Measurements from ENCODE around the gene HDAC9.

The HDAC9 gene

GRCh38 chr7:18788026-18788425 is 292.5 kb downstream of the HDAC9 start:
- DNase-seq (ENCODE audit: low read depth): no peak

- no peak for DNase-seq (ENCODE audit: low read depth)
These were observed 297.5 kb downstream of the HDAC9 start for GRCh38 chr7:18792871-18793595.

DNA sequence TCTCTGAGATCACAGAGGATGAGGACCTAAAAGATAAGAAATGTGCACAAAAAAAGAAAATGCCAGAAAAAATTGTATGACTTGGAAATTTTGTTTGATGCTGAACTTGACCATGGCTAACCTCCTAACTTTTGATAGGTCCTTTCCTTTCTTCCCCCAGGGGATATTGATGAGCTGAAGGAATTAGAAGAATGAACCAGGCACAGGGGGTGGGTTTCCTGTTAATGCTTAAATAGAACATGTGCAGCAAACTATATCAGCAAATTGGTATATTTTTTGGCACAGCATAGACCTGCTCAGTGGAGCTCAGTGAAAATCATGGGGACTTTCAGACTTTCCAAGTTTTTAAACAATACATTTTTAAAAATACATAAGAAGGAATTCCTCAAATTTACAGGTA is 300.7 kb downstream of the HDAC9 start:
- no peak for DNase-seq (ENCODE audit: low read depth)

GRCh38 chr7:18798088-18798906 is 302.7 kb downstream of the HDAC9 start:
- no peak for DNase-seq (ENCODE audit: low read depth)

- no peak for DNase-seq (ENCODE audit: low read depth)
These were observed 304.4 kb downstream of the HDAC9 start for GRCh38 chr7:18799899-18800298.

GRCh38 chr7:18803923-18804322 is 308.4 kb downstream of the HDAC9 start:
- DNase-seq (ENCODE audit: low read depth): no peak

DNA sequence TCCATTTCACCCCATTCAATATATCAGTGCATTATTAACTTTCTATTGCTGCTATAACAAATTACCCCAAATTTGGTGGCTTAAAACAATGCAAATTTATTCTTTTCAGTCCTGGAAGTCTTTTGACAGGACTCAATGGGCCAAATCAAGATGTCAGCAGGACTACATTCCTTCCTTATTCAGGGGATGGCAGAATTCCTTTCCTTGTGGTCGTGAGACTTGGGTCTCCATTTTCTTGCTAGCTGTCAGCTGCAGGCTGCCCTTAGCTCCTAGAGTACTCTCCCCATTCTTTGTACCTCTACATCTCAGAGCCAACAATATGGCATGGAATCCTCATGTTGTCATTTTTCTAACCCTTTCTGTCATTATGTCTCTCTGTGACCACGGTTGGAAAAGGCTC is 310.6 kb downstream of the HDAC9 start:
- no peak for DNase-seq (ENCODE audit: low read depth)

- no peak for DNase-seq (ENCODE audit: low read depth)
These were observed 312.5 kb downstream of the HDAC9 start for GRCh38 chr7:18808026-18808425.

DNA sequence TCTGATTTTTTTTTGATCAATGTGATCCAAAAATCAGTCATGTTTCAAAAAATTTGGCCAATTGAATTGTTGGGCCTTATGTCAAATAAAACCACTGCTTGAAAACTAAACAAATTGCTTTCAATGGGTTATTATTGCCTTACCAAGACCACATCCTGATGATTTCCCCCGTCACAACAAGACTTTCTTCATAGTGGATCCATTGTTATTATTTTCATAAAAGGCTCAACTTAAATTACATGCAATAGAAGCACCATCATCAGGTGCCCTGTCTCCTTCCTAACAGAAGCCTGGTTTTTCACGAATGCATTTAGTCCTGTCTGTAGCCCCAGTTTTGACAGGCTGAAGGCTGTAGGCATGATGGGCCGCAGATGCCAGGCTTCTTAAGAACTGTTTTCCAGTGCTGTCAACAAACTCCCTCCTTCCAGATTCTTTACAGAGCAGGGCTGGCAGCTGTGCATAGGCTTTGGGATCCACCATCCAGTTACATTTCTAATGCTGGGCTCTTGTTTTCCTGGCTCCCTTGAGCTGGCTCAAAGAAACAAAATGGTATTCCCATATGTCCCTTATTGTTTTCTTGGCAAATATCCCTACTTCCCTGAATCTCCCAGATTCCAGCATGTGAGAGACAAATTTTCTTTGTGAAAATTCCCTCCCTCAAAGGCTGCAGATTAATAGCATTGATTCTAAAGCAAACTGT is 319.9 kb downstream of the HDAC9 start:
- DNase-seq (ENCODE audit: low read depth): no peak

GRCh38 chr7:18820981-18821380 is 325.4 kb downstream of the HDAC9 start:
- DNase-seq (ENCODE audit: low read depth): no peak

DNA sequence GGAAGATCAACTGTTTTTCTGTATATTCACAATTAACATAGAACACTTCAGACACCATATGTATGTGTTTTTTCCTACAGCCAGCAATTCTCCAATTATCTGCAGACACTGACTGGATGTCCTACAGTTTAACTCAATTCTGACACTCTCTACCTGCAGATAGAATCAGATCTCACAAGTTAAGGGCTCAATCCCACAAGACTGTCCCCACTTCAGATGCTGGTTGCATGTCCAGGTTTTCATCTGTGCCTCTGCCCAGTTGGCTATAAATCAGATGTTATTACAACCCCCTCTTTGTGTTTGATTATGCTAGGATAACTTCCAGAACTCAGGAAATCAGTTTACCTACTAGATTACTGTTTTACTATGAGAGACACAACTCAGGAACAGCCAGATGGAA is 326.0 kb downstream of the HDAC9 start:
- DNase-seq (ENCODE audit: low read depth): no peak

- no peak for DNase-seq (ENCODE audit: low read depth)
These were observed 328.6 kb downstream of the HDAC9 start for GRCh38 chr7:18824157-18824556.

DNA sequence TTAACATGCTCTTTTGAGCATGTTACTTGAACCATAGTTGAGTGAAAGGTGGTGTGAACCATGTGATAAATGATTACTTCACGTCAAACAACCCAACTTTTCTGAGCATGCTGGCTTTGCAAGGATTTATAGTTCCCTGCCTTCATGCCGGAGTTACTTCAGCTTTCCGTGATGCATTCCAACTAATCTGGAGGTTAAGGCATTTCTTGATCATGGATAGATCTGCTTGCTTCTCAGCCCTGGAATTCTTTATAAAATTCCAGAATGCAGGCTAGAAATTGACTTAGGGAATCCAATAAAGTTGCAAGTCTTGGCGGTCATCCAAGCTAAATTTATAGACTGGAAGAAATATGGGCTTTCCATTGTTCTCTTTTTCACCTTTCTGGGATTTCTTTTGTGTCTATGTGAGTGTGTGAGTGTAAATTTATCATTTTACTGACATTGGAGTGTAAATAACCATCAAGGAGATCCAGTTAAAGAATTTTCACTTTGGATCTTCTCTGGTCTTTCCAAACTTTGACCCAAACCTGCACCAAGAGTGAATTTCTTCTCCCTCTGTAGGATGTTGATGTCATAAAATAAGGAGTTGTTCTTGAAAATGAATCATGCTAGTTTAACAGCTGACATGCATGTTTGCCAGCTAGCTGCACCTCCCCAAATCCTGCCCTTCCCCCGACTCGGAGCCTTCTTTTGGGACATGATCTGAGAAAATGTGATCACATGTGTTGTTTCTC is 332.9 kb downstream of the HDAC9 start:
- no peak for DNase-seq (ENCODE audit: low read depth)

GRCh38 chr7:18828994-18829857 is 333.7 kb downstream of the HDAC9 start:
- no peak for DNase-seq (ENCODE audit: low read depth)

- no peak for DNase-seq (ENCODE audit: low read depth)
These were observed 334.3 kb downstream of the HDAC9 start for GRCh38 chr7:18829858-18830285.

GRCh38 chr7:18831419-18831818 is 335.9 kb downstream of the HDAC9 start:
- DNase-seq (ENCODE audit: low read depth): no peak

DNA sequence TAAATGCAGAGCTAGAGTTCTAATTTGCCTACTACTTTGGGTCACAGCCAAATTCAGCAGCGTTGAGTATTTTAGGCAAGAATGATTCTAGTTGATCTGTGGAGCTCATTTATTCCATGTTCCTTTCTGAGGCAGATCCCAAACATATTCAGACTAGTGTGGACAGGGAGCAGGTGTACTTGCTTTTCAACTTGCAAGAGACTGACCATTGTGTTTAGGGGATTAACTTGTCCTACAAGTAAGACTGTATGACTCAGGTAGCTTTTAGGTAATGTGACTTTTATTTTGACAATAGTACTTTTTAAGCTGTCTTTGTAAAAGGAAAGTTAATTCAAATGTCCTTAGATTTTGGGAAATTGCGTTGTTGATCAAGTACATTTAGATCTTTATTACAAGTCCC is 336.4 kb downstream of the HDAC9 start:
- DNase-seq (ENCODE audit: low read depth): no peak

GRCh38 chr7:18834577-18834976 is 339.0 kb downstream of the HDAC9 start:
- no peak for DNase-seq (ENCODE audit: low read depth)

- DNase-seq (ENCODE audit: low read depth): no peak
These were observed 339.6 kb downstream of the HDAC9 start for GRCh38 chr7:18835001-18835690.

- DNase-seq (ENCODE audit: low read depth): no peak
These were observed 348.4 kb downstream of the HDAC9 start for GRCh38 chr7:18843979-18844378.

DNA sequence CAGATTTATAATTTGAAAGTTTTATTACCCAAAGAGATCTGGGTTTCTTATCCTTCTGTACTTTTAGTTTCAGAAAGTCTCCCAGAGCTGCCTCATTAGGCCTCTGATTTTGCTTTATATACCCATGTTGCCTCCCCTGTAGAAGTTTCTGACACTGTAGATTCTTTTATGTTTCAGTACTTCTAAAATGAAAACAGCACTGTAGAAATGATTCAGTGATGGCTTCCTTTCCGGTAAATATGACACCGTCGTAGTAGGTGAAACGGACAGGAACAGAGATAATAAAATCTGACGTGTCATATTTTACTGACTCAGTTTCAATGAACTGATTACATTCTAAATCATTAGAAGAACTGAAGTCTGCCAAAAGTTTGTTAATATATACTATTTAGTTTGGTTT is 349.2 kb downstream of the HDAC9 start:
- DNase-seq (ENCODE audit: low read depth): no peak

Data from stimulated activated CD8-positive, alpha-beta memory T cell treated with anti-CD3 and anti-CD28 coated beads, Interleukin-12 subunit alpha, Interleukin-12 subunit beta, amount 100 ng/mL, for 1 hour (primary cell).